Neuronal stem cell (in vitro differentiated cells): ENCODE measurements around the gene COL15A1.

Experiments
- DNase-seq: peaks from one replicate; pipeline ENCODE4 v3.0.0-alpha.2; 2013; ENCODE audit warnings: low spot score
- H2AFZ ChIP-seq: one replicate; pipeline ENCODE4 v1.6.1; 2013; ENCODE audit warnings: mild to moderate bottlenecking, low read length, inconsistent platforms
- H2AK5ac ChIP-seq: 2 replicates; pipeline ENCODE4 v1.6.1; 2013; ENCODE audit warnings: low read depth, mild to moderate bottlenecking, inconsistent platforms, low read length, moderate library complexity, mixed read lengths
- H2BK120ac ChIP-seq: 2 replicates; pipeline ENCODE4 v1.6.1; 2013; ENCODE audit warnings: low read depth, mild to moderate bottlenecking, inconsistent platforms, low read length, moderate library complexity, mixed read lengths
- H2BK12ac ChIP-seq: one replicate; pipeline ENCODE4 v1.6.1; 2013; ENCODE audit warnings: low read length, inconsistent platforms
- H2BK15ac ChIP-seq: 2 replicates; pipeline ENCODE4 v1.6.1; 2013; ENCODE audit warnings: mild to moderate bottlenecking, low read length, inconsistent platforms, mixed read lengths
- H2BK5ac ChIP-seq: one replicate; pipeline ENCODE4 v1.6.1; 2013; ENCODE audit warnings: inconsistent platforms, mild to moderate bottlenecking, low read length, moderate library complexity
- H3K14ac ChIP-seq: one replicate; pipeline ENCODE4 v1.6.1; 2013; ENCODE audit warnings: low read length, inconsistent platforms
- H3K18ac ChIP-seq: 2 replicates; pipeline ENCODE4 v1.6.1; 2013; ENCODE audit warnings: low read length, inconsistent platforms
- H3K23ac ChIP-seq: 2 replicates; pipeline ENCODE4 v1.6.1; 2013; ENCODE audit warnings: low read depth, mild to moderate bottlenecking, mixed read lengths, low read length, inconsistent platforms; ENCODE audit not compliant: poor library complexity
- H3K27ac ChIP-seq: replicated peaks from 3 replicates; pipeline ENCODE4 v1.5.1; 2013; ENCODE audit warnings: low read length, inconsistent platforms
- H3K27me3 ChIP-seq, 3 experiments: 2 replicates each; pipeline ENCODE4 v1.6.1; 2013; ENCODE audit warnings: low read length in 3 of 3, mild to moderate bottlenecking in 2 of 3, inconsistent platforms in 1 of 3, low read depth in 1 of 3, mixed read lengths in 1 of 3, moderate library complexity in 1 of 3; ENCODE audit not compliant: control insufficient read depth in 3 of 3, insufficient read depth in 3 of 3
- H3K36me3 ChIP-seq, 2 donors: replicated peaks in 1 of 2; 2 replicates each; pipeline ENCODE4 v1.6.1; 2013; ENCODE audit warnings: low read length in 2 of 2; ENCODE audit not compliant: control insufficient read depth in 2 of 2, insufficient read depth in 2 of 2
- H3K4ac ChIP-seq: 2 replicates; pipeline ENCODE4 v1.6.1; 2013; ENCODE audit warnings: inconsistent platforms, mild to moderate bottlenecking, low read length, moderate library complexity
- H3K4me1 ChIP-seq, 2 donors: 1 replicate in 1 of 2; 2 replicates in 1 of 2; pipeline ENCODE4 v1.6.1; 2013; ENCODE audit warnings: low read length in 2 of 2, low read depth in 1 of 2; ENCODE audit not compliant: control insufficient read depth in 2 of 2, insufficient read depth in 1 of 2
- H3K4me2 ChIP-seq: one replicate; pipeline ENCODE4 v1.6.1; 2013; ENCODE audit warnings: mild to moderate bottlenecking, low read length, inconsistent platforms; ENCODE audit not compliant: insufficient read depth, poor library complexity, severe bottlenecking
- H3K4me3 ChIP-seq, 2 donors: 2 replicates each; pipeline ENCODE4 v1.5.1; 2013; ENCODE audit warnings: low read length in 2 of 2, mild to moderate bottlenecking in 2 of 2, inconsistent platforms in 1 of 2, moderate library complexity in 1 of 2
- H3K79me1 ChIP-seq: one replicate; pipeline ENCODE4 v1.6.1; 2013; ENCODE audit warnings: low read depth, mild to moderate bottlenecking, inconsistent platforms, low read length, moderate library complexity
- H3K9ac ChIP-seq: one replicate; pipeline ENCODE4 v1.6.1; 2013; ENCODE audit warnings: mild to moderate bottlenecking, low read depth, low read length, inconsistent platforms; ENCODE audit not compliant: poor library complexity
- H3K9me3 ChIP-seq, 2 donors: replicated peaks in 1 of 2; 2 replicates each; pipeline versions ENCODE3 to v1.6.1; 2013; ENCODE audit warnings: low read length in 2 of 2, mild to moderate bottlenecking in 2 of 2, inconsistent platforms in 1 of 2, low read depth in 1 of 2, mixed read lengths in 1 of 2, moderate library complexity in 1 of 2; ENCODE audit not compliant: control insufficient read depth in 2 of 2, insufficient read depth in 1 of 2
- H4K8ac ChIP-seq: one replicate; pipeline ENCODE4 v1.6.1; 2013; ENCODE audit warnings: low read depth, mild to moderate bottlenecking, inconsistent platforms, low read length, moderate library complexity
- H4K91ac ChIP-seq: one replicate; pipeline ENCODE4 v1.6.1; 2013; ENCODE audit warnings: low read length, low read depth, mild to moderate bottlenecking, inconsistent platforms; ENCODE audit not compliant: poor library complexity
- WGBS, 2 donors: extraction: QIAGEN DNeasy Blood & Tissue Kit; methylation state at CpG; one replicate each; pipeline ENCODE4 v1.1.7; 2013; ENCODE audit warnings: missing lambda C conversion rate in 2 of 2, mixed read lengths in 1 of 2; ENCODE audit not compliant: insufficient read length in 2 of 2, insufficient replicate concordance in 1 of 2; ENCODE audit errors: extremely low coverage in 2 of 2; 5-methylcytosine and 5-hydroxymethylcytosine counted together

Gene COL15A1

DNA sequence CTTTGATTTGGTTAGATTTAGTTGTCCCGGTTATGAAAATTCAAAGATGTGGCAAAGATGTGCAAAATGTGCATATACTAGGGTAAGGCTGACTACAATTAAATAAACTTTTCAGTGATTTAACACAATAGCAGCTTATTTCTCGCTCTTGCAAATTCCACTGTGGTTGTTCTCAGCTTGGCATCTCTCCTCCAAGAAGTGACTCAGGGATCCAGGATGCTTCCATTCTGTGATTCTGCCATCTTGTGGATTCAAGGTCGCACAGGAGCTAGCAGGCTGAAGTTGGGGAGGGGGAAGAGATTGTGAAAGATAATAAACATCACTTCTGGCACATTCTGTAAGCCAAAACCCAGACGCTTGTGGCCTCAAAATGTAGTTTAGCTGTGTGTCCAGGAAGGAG lies 101.1 kb downstream of the COL15A1 start:
- Histone ChIP-seq H2AFZ (no peak overlapping the region), H3K4me2 (no peak overlapping the region), H3K4me3 (no peak overlapping the region), H2BK12ac (no peak overlapping the region), H3K18ac (no peak overlapping the region), H2BK15ac (no peak overlapping the region), H3K14ac (no peak overlapping the region), H3K36me3 (no peaks in the 10 kb centered on the region), H3K4ac (no peak overlapping the region), H3K27me3 (peaks cover 0 to 3% (median 0%) of the 10 kb centered on the region in 3 experiments), H2BK5ac (no peak overlapping the region), H3K9me3 (peaks cover 0 to 10% of the 10 kb centered on the region in 2 donors), H4K91ac (no peak overlapping the region), H4K8ac (no peak overlapping the region), H3K4me1 (peaks cover 10 to 13% of the 10 kb centered on the region in 2 donors), H3K79me1 (no peaks in the 10 kb centered on the region), H3K23ac (no peak overlapping the region), H3K9ac (no peak overlapping the region), H3K27ac (no peak overlapping the region), H2AK5ac (no peak overlapping the region), H2BK120ac (no peak overlapping the region)
- DNase-seq, result no peak
- whole genome bisulfite sequencing, 2 donors, result no CpG with 5 or more reads among the region's 4 CpGs

DNA sequence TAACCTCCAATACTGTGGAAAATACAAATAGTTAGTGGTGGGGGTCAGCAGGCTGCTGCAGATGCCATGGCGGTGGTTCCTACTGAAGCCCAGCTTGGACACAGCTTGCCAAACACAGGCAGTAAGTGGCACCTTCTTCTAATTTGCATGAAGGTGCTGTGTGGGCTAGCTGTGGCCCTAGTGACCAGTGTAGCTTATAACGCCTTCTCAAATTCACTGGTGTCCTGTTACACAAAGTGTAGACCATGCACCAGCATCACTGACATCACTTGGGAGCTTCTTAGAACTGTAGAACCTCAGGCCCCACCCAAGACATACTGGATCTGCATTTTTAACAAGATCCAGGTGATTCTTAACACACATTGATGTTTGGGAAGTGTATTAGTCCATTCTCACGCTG lies 102.4 kb downstream of the COL15A1 start:
- H3K4me3 ChIP-seq, result no peak overlapping the region

DNA sequence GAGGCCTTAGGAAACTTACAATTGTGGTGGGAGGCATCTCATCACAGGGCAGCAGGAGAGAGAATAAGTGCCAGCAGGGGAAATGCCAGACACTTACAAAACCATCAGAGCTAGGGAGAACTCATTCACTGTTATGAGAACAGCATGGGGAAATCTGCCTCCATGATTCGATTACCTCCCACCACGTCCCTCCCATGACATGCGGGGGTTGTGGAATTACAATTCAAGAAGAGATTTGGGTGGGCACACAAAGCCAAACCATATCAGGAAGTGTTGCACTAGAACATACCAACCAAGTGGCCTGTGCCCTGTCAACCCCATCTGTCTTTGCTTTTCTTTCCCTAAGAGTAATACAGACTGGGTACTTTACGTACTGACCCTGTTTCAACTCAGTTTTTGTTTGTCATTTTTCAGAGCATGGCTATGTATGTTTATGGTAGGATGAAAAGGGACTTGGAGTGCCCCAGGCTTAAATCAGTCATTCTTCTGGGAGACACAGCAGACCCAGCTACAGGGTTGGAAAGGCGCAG lies 102.9 kb downstream of the COL15A1 start:
- H3K4ac ChIP-seq, result no peak overlapping the region
- DNase-seq, result no peak
- peaks cover 0 to 2% of the 10 kb centered on the region in 2 donors for H3K4me1 ChIP-seq
- H3K18ac ChIP-seq, result no peak overlapping the region
- no peak overlapping the region for H3K9ac ChIP-seq
- H3K4me3 ChIP-seq, result no peak overlapping the region
- no peaks in the 10 kb centered on the region for H3K36me3 ChIP-seq
- H4K8ac ChIP-seq, result no peak overlapping the region
- no peak overlapping the region for H2BK15ac ChIP-seq
- H2BK120ac ChIP-seq, result no peak overlapping the region
- no peak overlapping the region for H3K14ac ChIP-seq
- H3K27ac ChIP-seq, result no peak overlapping the region
- H2BK12ac ChIP-seq, result no peak overlapping the region
- H2AK5ac ChIP-seq, result no peak overlapping the region
- no peak overlapping the region for H4K91ac ChIP-seq
- peaks cover 0 to 10% of the 10 kb centered on the region in 2 donors for H3K9me3 ChIP-seq
- H3K23ac ChIP-seq, result no peak overlapping the region
- H2AFZ ChIP-seq, result no peak overlapping the region
- no peak overlapping the region for H2BK5ac ChIP-seq
- no CpG with 5 or more reads among the region's 5 CpGs for WGBS, 2 donors
- no peaks in the 10 kb centered on the region for H3K79me1 ChIP-seq
- no peak overlapping the region for H3K4me2 ChIP-seq
- peaks cover 0 to 3% (median 0%) of the 10 kb centered on the region in 3 experiments for H3K27me3 ChIP-seq

More for the DNA sequence above, 102.4 kb downstream of the COL15A1 start:
- Histone ChIP-seq H3K27ac (no peak overlapping the region), H3K4ac (no peak overlapping the region), H2BK12ac (no peak overlapping the region), H3K9ac (no peak overlapping the region), H2BK15ac (no peak overlapping the region), H3K18ac (no peak overlapping the region), H3K23ac (no peak overlapping the region), H3K4me1 (peaks cover 2 to 4% of the 10 kb centered on the region in 2 donors), H4K91ac (no peak overlapping the region), H3K36me3 (no peaks in the 10 kb centered on the region), H3K14ac (no peak overlapping the region), H3K79me1 (no peaks in the 10 kb centered on the region), H3K9me3 (peaks cover 0 to 10% of the 10 kb centered on the region in 2 donors), H2BK5ac (no peak overlapping the region), H2AFZ (no peak overlapping the region), H2AK5ac (no peak overlapping the region), H4K8ac (no peak overlapping the region), H3K27me3 (peaks cover 0 to 3% (median 0%) of the 10 kb centered on the region in 3 experiments), H2BK120ac (no peak overlapping the region), H3K4me2 (no peak overlapping the region)
- no CpG with 5 or more reads among the region's 3 CpGs for WGBS, 2 donors
- DNase-seq, result no peak

DNA sequence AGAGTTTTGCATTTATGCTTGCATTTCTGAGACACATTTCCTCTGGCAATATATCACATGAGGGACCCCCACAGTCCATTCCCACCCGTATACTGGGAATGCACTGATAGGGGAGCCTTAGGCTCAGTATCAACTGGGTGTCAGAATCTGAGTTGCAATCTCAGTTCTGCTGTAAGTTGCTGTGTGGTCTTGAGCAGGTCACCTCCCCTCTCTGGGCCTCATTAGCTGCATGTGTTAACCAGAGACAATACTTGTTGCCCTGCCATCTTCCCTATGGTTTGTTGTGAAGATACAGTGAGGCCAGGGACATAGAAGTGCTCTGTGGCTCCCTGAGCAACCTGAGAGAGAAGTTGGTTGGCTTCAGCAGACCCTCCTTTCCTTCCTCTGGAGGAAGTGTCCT lies 105.5 kb downstream of the COL15A1 start:
- H4K91ac ChIP-seq, result no peak overlapping the region
- peaks cover 0 to 7% of the 10 kb centered on the region in 2 donors for H3K9me3 ChIP-seq
- H3K4me2 ChIP-seq, result no peak overlapping the region
- H3K9ac ChIP-seq, result no peak overlapping the region
- H2BK12ac ChIP-seq, result no peak overlapping the region
- H2BK15ac ChIP-seq, result no peak overlapping the region
- peaks cover 0 to 6% of the 10 kb centered on the region in 2 donors for H3K4me1 ChIP-seq
- H3K27me3 ChIP-seq, result peaks cover 0 to 9% (median 0%) of the 10 kb centered on the region in 3 experiments
- WGBS, 2 donors, result no CpG with 5 or more reads among the region's 1 CpG
- no peak overlapping the region for H2AFZ ChIP-seq
- no peak overlapping the region for H3K4ac ChIP-seq
- DNase-seq, result no peak
- no peak overlapping the region for H3K18ac ChIP-seq
- no peak overlapping the region for H2AK5ac ChIP-seq
- H3K27ac ChIP-seq, result no peak overlapping the region
- H3K14ac ChIP-seq, result no peak overlapping the region
- no peak overlapping the region for H3K23ac ChIP-seq
- H3K36me3 ChIP-seq, result no peaks in the 10 kb centered on the region
- no peak overlapping the region for H4K8ac ChIP-seq
- H3K79me1 ChIP-seq, result no peaks in the 10 kb centered on the region
- no peak overlapping the region for H2BK5ac ChIP-seq
- H3K4me3 ChIP-seq, result no peak overlapping the region
- H2BK120ac ChIP-seq, result no peak overlapping the region
